Purkinje cell (primary cell): ENCODE data around the gene TFDP1. TPM values are rescaled to one million over a fixed set of nuclear protein-coding genes. Genes with fewer than 3 reads are reported as not detected.

ENCODE experiments used
- polyA plus RNA-seq: library from polyadenylated mRNA; unstranded; fragments of >200 nt; fragmentation: Nextera tagmentation; gene quantifications from 2 replicates; pipeline ENCODE4 v1.2.1, GENCODE V29; 2014

The TFDP1 gene
- polyA plus RNA-seq: 10.3 and 11.4 TPM in 2 replicates

GRCh38 chr13:113584205-113584869 is at the start of gene TFDP1:
TSS of gene TFDP1 (plus strand) at chr13:113584753. CDS start at chr13:113585838, 1,085 bp downstream.

GRCh38 chr13:113657851-113658741 is 73.5 kb downstream of the TFDP1 start, which contains the start of gene ATP4B:
TSS of gene ATP4B (minus strand) at chr13:113658198. CDS start at chr13:113658144, 54 bp downstream.

GRCh38 chr13:113666951-113667701 is 82.6 kb downstream of the TFDP1 start, which contains the start of gene GRK1:
TSS of gene GRK1 (plus strand) at chr13:113667219. CDS start at chr13:113667387, 168 bp downstream.

Other genes with a start within 250 kb of the TFDP1 start
- 7.5 and 9.7 TPM in 2 replicates for gene GRTP1, start 220.6 kb upstream of the TFDP1 start, polyA plus RNA-seq
- gene ADPRHL1, start 131.3 kb upstream of the TFDP1 start, polyA plus RNA-seq: 6.3 and 9.8 TPM in 2 replicates
- 7.9 and 9.9 TPM in 2 replicates for gene DCUN1D2, start 94.0 kb upstream of the TFDP1 start, polyA plus RNA-seq
- gene ATP4B, start 73.4 kb downstream of the TFDP1 start, polyA plus RNA-seq: not detected in 2 replicates
- gene GRK1, start 82.5 kb downstream of the TFDP1 start, polyA plus RNA-seq: not detected in 2 replicates
- 1.4 TPM in 1 of 2 replicates, not detected in the other for gene TMEM255B, start 174.5 kb downstream of the TFDP1 start, polyA plus RNA-seq